HepG2 (cell line): ENCODE measurements around the gene CRNKL1. TPM values are rescaled to one million over a fixed set of nuclear protein-coding genes. Genes with fewer than 3 reads are reported as not detected.
A peak's percentile ranks its signal among the peaks of the same experiment; 100 is the strongest.

ENCODE experiments used
- BATF2 ChIP-seq: sonication (generic); formaldehyde crosslinking; IDR thresholded peaks from 2 replicates; pipeline ENCODE4 v1.8.0; 2022; ENCODE audit warnings: mild to moderate bottlenecking, missing genetic modification reagents, moderate library complexity
- FOXK1 ChIP-seq: sonication (generic); formaldehyde crosslinking; IDR thresholded peaks from 2 replicates; pipeline ENCODE4 v1.4.0; 2020; ENCODE audit warnings: low read depth, missing genetic modification reagents, borderline replicate concordance
- MTERF4 ChIP-seq: sonication (generic); formaldehyde crosslinking; IDR thresholded peaks from 2 replicates; pipeline ENCODE4 v1.8.0; 2023; ENCODE audit warnings: mild to moderate bottlenecking, missing genetic modification reagents
- MXD4 ChIP-seq: IDR thresholded peaks from 2 replicates; pipeline ENCODE4 v1.6.1; 2016; ENCODE audit warnings: mild to moderate bottlenecking, missing biosample characterization, missing genetic modification reagents
- PRDM10 ChIP-seq: sonication (generic); formaldehyde crosslinking; IDR thresholded peaks from 2 replicates; pipeline ENCODE4 v1.4.0; 2020; ENCODE audit warnings: low read depth, missing genetic modification reagents
- PRDM4 ChIP-seq: sonication (generic); formaldehyde crosslinking; IDR thresholded peaks from 2 replicates; pipeline ENCODE4 v1.9.0; 2021; ENCODE audit warnings: missing genetic modification reagents, borderline replicate concordance
- SMAD3 ChIP-seq: sonication (generic); formaldehyde crosslinking; IDR thresholded peaks from 2 replicates; pipeline ENCODE4 v1.4.0; 2020; ENCODE audit warnings: missing genetic modification reagents
- SSRP1 ChIP-seq: IDR thresholded peaks from 2 replicates; pipeline ENCODE4 v1.6.1; 2016; ENCODE audit warnings: control low read depth
- ZNF510 ChIP-seq: sonication (generic); formaldehyde crosslinking; IDR thresholded peaks from 2 replicates; pipeline ENCODE4 v1.4.0; 2020; ENCODE audit warnings: low read depth, mild to moderate bottlenecking, missing genetic modification reagents
- ZNF543 ChIP-seq: sonication (generic); formaldehyde crosslinking; IDR thresholded peaks from 2 replicates; pipeline ENCODE4 v1.4.0; 2020; ENCODE audit warnings: mild to moderate bottlenecking, missing genetic modification reagents
- polyA plus RNA-seq, 8 experiments: library from polyadenylated mRNA; depleted of rRNA in 3 of 8; stranded (reverse) in 7 of 8; unstranded in 1 of 8; fragments of >200 nt; fragmentation: Illumina TruSeq in 4 of 8; extraction: Trizol in 4 of 8; gene quantifications; 2 replicates each; pipeline versions ENCODE4 v1.2.1 to v1.2.3, GENCODE V29; 2011 to 2016; ENCODE audit warnings: low read depth in 4 of 8, missing spikeins in 1 of 8, mixed read lengths in 1 of 8; ENCODE audit not compliant: insufficient read depth in 1 of 8
- total RNA-seq, 5 experiments: library from RNA; depleted of rRNA; stranded (reverse); fragments of >200 nt; fragmentation: Illumina TruSeq; extraction: Trizol; gene quantifications; 2 replicates each; pipeline ENCODE4 v1.2.3, GENCODE V29; 2016; ENCODE audit warnings: low read depth in 1 of 5

Gene CRNKL1
- total and polyA plus RNA-seq, 2 of the 13 experiments (the other 11 are each of a cell fraction or from before 2014, with no cell fraction given) = 12.3 to 64.5 TPM

- no peak for TF ChIP-seq PRDM10
- TF ChIP-seq FOXK1 = peak; percentile 99
- no peak for TF ChIP-seq BATF2 (CRISPR knock-in tag)
- TF ChIP-seq SSRP1 (CRISPR knock-in tag) = 0 out of 2 replicates have a peak, but pooled peaks have one; percentile 57
- TF ChIP-seq ZNF543 = no peak
- TF ChIP-seq MXD4 (CRISPR knock-in tag) = no peak
- no peak for TF ChIP-seq ZNF510 (CRISPR knock-in tag)
- 0 out of 2 replicates have a peak, but pooled peaks have one; percentile 53 for TF ChIP-seq MTERF4
- TF ChIP-seq SMAD3 (CRISPR knock-in tag) = peak; percentile 70
- TF ChIP-seq PRDM4 = no peak
Measured at GRCh38 chr20:20010639-20011500, 41.4 kb downstream of the CRNKL1 start (continued).
